H1 (cell line): ENCODE data around the gene TBC1D13. TPM values are rescaled to one million over a fixed set of nuclear protein-coding genes. Genes with fewer than 3 reads are reported as not detected.

ENCODE experiments used
- CTCF ChIA-PET: fragments of 300-600 bp; sonication (Branson Sonifier 250); formaldehyde crosslinking; loops from one replicate; lab custom pipeline; 2021; ENCODE audit not compliant: partially characterized antibody; lab: Charles Lee
- POLR2A ChIA-PET: fragments of 300-600 bp; sonication (Branson Sonifier 250); formaldehyde crosslinking; loops from one replicate; lab custom pipeline; 2021; ENCODE audit warnings: inconsistent platforms; ENCODE audit not compliant: partially characterized antibody; lab: Charles Lee
- DNase-seq, 2 experiments: peaks; one replicate each; pipeline versions ENCODE4 v3.0.0 to v3.0.0-alpha.2; 2010 to 2022; ENCODE audit warnings: low spot score in 2 of 2, low read depth in 1 of 2, mixed read lengths in 1 of 2
- FAIRE-seq: peaks from 2 replicates; lab custom pipeline; 2011; peaks lifted over from hg19 to GRCh38; lab: Jason Lieb, UNC
- H2AFZ ChIP-seq: 2 replicates; pipeline ENCODE4 v1.8.1; 2012; ENCODE audit warnings: low read length, inconsistent platforms
- H2AK5ac ChIP-seq: 2 replicates; pipeline ENCODE4 v1.6.1; 2013; ENCODE audit warnings: low read depth, low read length
- H2BK120ac ChIP-seq: replicated peaks from 2 replicates; pipeline ENCODE3; 2013; ENCODE audit warnings: low read depth, low read length, inconsistent platforms
- H2BK12ac ChIP-seq: 2 replicates; pipeline ENCODE4 v1.6.1; 2013; ENCODE audit warnings: low read depth, low read length
- H2BK15ac ChIP-seq: 2 replicates; pipeline ENCODE4 v1.6.1; 2013; ENCODE audit warnings: low read length
- H2BK20ac ChIP-seq: 2 replicates; pipeline ENCODE4 v1.6.1; 2013; ENCODE audit warnings: low read length
- H2BK5ac ChIP-seq: 2 replicates; pipeline ENCODE4 v1.6.1; 2013; ENCODE audit warnings: low read depth, low read length
- H3K14ac ChIP-seq: 2 replicates; pipeline ENCODE4 v1.6.1; 2013; ENCODE audit warnings: inconsistent platforms; ENCODE audit not compliant: insufficient read length
- H3K18ac ChIP-seq: 2 replicates; pipeline ENCODE4 v1.6.1; 2013; ENCODE audit warnings: low read length; ENCODE audit errors: extremely low read depth
- H3K23ac ChIP-seq: 2 replicates; pipeline ENCODE4 v1.6.1; 2013; ENCODE audit warnings: inconsistent platforms; ENCODE audit not compliant: insufficient read length
- H3K23me2 ChIP-seq: 2 replicates; pipeline ENCODE4 v1.6.1; 2013; ENCODE audit warnings: low read depth, low read length
- H3K27ac ChIP-seq: 2 replicates; pipeline ENCODE4 v1.6.1; 2011; ENCODE audit warnings: low read depth, low read length, inconsistent platforms
- H3K27me3 ChIP-seq, 4 experiments: replicated peaks in 1 of 4; 1 replicate in 1 of 4; 2 replicates in 3 of 4; pipeline versions ENCODE4 v1.6.1 to v1.8.1; 2011 to 2013; ENCODE audit warnings: low read length in 3 of 4, mild to moderate bottlenecking in 3 of 4, inconsistent platforms in 2 of 4, mixed read lengths in 2 of 4, moderate library complexity in 1 of 4; ENCODE audit not compliant: control insufficient read depth in 3 of 4, insufficient read depth in 3 of 4; ENCODE audit errors: extremely low read depth in 1 of 4
- H3K36me3 ChIP-seq, 4 experiments: 2 replicates each; pipeline versions ENCODE4 v1.6.1 to v1.8.1; 2011 to 2013; ENCODE audit warnings: mild to moderate bottlenecking in 4 of 4, low read length in 3 of 4, moderate library complexity in 2 of 4, control low read depth in 1 of 4, inconsistent platforms in 1 of 4; ENCODE audit not compliant: insufficient read depth in 4 of 4, control insufficient read depth in 2 of 4
- H3K4ac ChIP-seq: replicated peaks from 2 replicates; pipeline ENCODE3; 2013; ENCODE audit warnings: low read length, low read depth, mixed read lengths, inconsistent platforms; ENCODE audit not compliant: insufficient read length
- H3K4me1 ChIP-seq, 4 experiments: replicated peaks in 1 of 4; 1 replicate in 1 of 4; 2 replicates in 3 of 4; pipeline versions ENCODE4 v1.6.1 to v1.8.1; 2011 to 2013; ENCODE audit warnings: low read length in 3 of 4, inconsistent platforms in 2 of 4, mixed read lengths in 1 of 4; ENCODE audit not compliant: insufficient read depth in 4 of 4, control insufficient read depth in 3 of 4
- H3K4me2 ChIP-seq, 2 experiments: 2 replicates each; pipeline versions ENCODE4 v1.6.1 to v1.8.1; 2011 to 2013; ENCODE audit warnings: low read depth in 2 of 2, low read length in 2 of 2, control low read depth in 1 of 2, inconsistent platforms in 1 of 2, mild to moderate bottlenecking in 1 of 2; ENCODE audit not compliant: insufficient read depth in 1 of 2
- H3K4me3 ChIP-seq, 4 experiments: fragments of 200-600, 300-600 bp in 1 of 4; sonication (generic), shearing (Covaris generic), sonication (Bioruptor Twin) in 1 of 4; 2 replicates each; pipeline versions ENCODE4 v1.5.1 to v1.8.1; 2011 to 2016; ENCODE audit warnings: low read length in 4 of 4, low read depth in 3 of 4, control low read depth in 2 of 4, inconsistent platforms in 2 of 4, mild to moderate bottlenecking in 2 of 4, mixed read lengths in 1 of 4, moderate library complexity in 1 of 4; ENCODE audit not compliant: insufficient read depth in 2 of 4; ENCODE audit errors: extremely low read depth in 1 of 4
- H3K56ac ChIP-seq: replicated peaks from 2 replicates; pipeline ENCODE3; 2013; ENCODE audit warnings: low read depth, mild to moderate bottlenecking, mixed read lengths, low read length, inconsistent platforms; ENCODE audit not compliant: insufficient read length
- H3K79me1 ChIP-seq: 2 replicates; pipeline ENCODE4 v1.6.1; 2013; ENCODE audit warnings: low read depth, low read length, control low read depth
- H3K79me2 ChIP-seq, 2 experiments: 2 replicates each; pipeline versions ENCODE4 v1.6.1 to v1.8.1; 2012 to 2013; ENCODE audit warnings: low read length in 2 of 2, mild to moderate bottlenecking in 2 of 2, inconsistent platforms in 1 of 2; ENCODE audit not compliant: insufficient read depth in 2 of 2, control insufficient read depth in 1 of 2
- H3K9ac ChIP-seq, 4 experiments: replicated peaks in 1 of 4; 1 replicate in 1 of 4; 2 replicates in 3 of 4; pipeline versions ENCODE4 v1.6.1 to v1.8.1; 2011 to 2013; ENCODE audit warnings: low read depth in 3 of 4, low read length in 3 of 4, control low read depth in 2 of 4, mild to moderate bottlenecking in 2 of 4, moderate library complexity in 2 of 4, inconsistent platforms in 1 of 4; ENCODE audit errors: extremely low read depth in 1 of 4
- H3K9me3 ChIP-seq, 2 experiments: 2 replicates each; pipeline versions ENCODE4 v1.6.1 to v1.8.1; 2012 to 2013; ENCODE audit warnings: mild to moderate bottlenecking in 2 of 2, moderate library complexity in 2 of 2, control low read depth in 1 of 2, inconsistent platforms in 1 of 2, low read depth in 1 of 2, low read length in 1 of 2, mixed read lengths in 1 of 2; ENCODE audit not compliant: insufficient read depth in 2 of 2
- H4K20me1 ChIP-seq, 2 experiments: replicated peaks in 1 of 2; 2 replicates each; pipeline versions ENCODE3 to v1.8.1; 2011 to 2013; ENCODE audit warnings: inconsistent platforms in 2 of 2, low read length in 2 of 2, mild to moderate bottlenecking in 1 of 2; ENCODE audit not compliant: insufficient read depth in 2 of 2, control insufficient read depth in 1 of 2
- H4K5ac ChIP-seq: 2 replicates; pipeline ENCODE4 v1.6.1; 2013; ENCODE audit warnings: low read length, low read depth, mixed read lengths, inconsistent platforms; ENCODE audit not compliant: insufficient read length
- H4K8ac ChIP-seq: 2 replicates; pipeline ENCODE4 v1.8.0; 2013; ENCODE audit warnings: mild to moderate bottlenecking, moderate library complexity, low read length, inconsistent platforms; ENCODE audit not compliant: insufficient read depth; ENCODE audit errors: extremely low read depth
- H4K91ac ChIP-seq: replicated peaks from 2 replicates; pipeline ENCODE3; 2013; ENCODE audit warnings: low read length, mixed read lengths, inconsistent platforms; ENCODE audit not compliant: insufficient read length
- POLR2A ChIP-seq, 2 experiments: IDR thresholded peaks; 1 replicate in 1 of 2; 2 replicates in 1 of 2; pipeline ENCODE4 v1.6.1; 2011; ENCODE audit warnings: low read depth in 2 of 2, low read length in 2 of 2, mild to moderate bottlenecking in 2 of 2; ENCODE audit errors: control extremely low read depth in 1 of 2
- POLR2AphosphoS5 ChIP-seq: IDR thresholded peaks from 2 replicates; pipeline ENCODE4 v1.6.1; 2011; ENCODE audit warnings: low read depth, low read length
- SP2 ChIP-seq: IDR thresholded peaks from 2 replicates; pipeline ENCODE4 v1.6.1; 2012; ENCODE audit warnings: mild to moderate bottlenecking, low read length, inconsistent platforms
- TAF7 ChIP-seq: optimal IDR thresholded peaks from 2 replicates; pipeline ENCODE3; 2011; ENCODE audit warnings: low read depth, mild to moderate bottlenecking, inconsistent platforms, low read length, moderate library complexity, borderline replicate concordance
- WGBS, 2 experiments: shearing (Covaris generic) in 1 of 2; methylation state at CpG; one replicate each; pipeline versions ENCODE4 v1.1.6 to v1.1.7; 2013 to 2015; ENCODE audit warnings: low lambda C conversion rate in 2 of 2, mixed read lengths in 2 of 2, inconsistent platforms in 1 of 2, low coverage in 1 of 2, missing lambda C conversion rate in 1 of 2; ENCODE audit not compliant: insufficient replicate concordance in 2 of 2, insufficient coverage in 1 of 2, insufficient read length in 1 of 2; ENCODE audit errors: extremely low coverage in 1 of 2, missing lambda C conversion rate in 1 of 2; 5-methylcytosine and 5-hydroxymethylcytosine counted together
- polyA plus RNA-seq, 7 experiments: library from polyadenylated mRNA; depleted of rRNA in 3 of 7; stranded (reverse) in 5 of 7; unstranded in 2 of 7; fragments of >200 nt in 5 of 7; fragments of 200-250 nt in 2 of 7; gene quantifications; 1 replicate in 5 of 7; 2 replicates in 1 of 7; 4 replicates in 1 of 7; pipeline versions ENCODE4 v1.2.1 to v1.2.3, GENCODE V29; 2011 to 2013; ENCODE audit warnings: missing spikeins in 2 of 7, mixed read lengths in 2 of 7
- total RNA-seq: library from RNA; stranded (reverse); fragmentation: NEBNext Ultra II Directional; extraction: Animal tissue kit (Norgen Biotek cat#: 25700); gene quantifications from 2 replicates; pipeline ENCODE4 v1.2.1, GENCODE V29; 2021

TBC1D13 gene
- total and polyA plus RNA-seq, 2 of the 8 experiments (the other 6 are each of a cell fraction or from before 2014, with no cell fraction given), result 21.3 to 24.7 TPM

GRCh38 chr9:128805661-128806060 lies 18.6 kb downstream of the TBC1D13 start:
- FAIRE-seq, result no peak
- CTCF ChIA-PET, result no interaction called here
- WGBS, 2 experiments, result 91% methylated on average over 14 of the region's 14 CpGs; no CpG with 5 or more reads in 1 of the 2 experiments

More at GRCh38 chr9:128805661-128806060, 18.6 kb downstream of the TBC1D13 start:
- Histone ChIP-seq H3K4ac (no peak overlapping the region), H2BK120ac (no peak overlapping the region), H3K36me3 (peaks cover 2 to 16% (median 11%) of the 10 kb centered on the region in 4 experiments; a peak in 6 of 8 replicates), H2BK12ac (no peak overlapping the region), H3K9me3 (no peaks in the 10 kb centered on the region), H3K9ac (no peak overlapping the region), H4K91ac (no peak overlapping the region), H4K20me1 (peaks cover 0 to 4% of the 10 kb centered on the region in 2 experiments), H3K4me1 (no peaks in the 10 kb centered on the region), H2BK20ac (no peak overlapping the region), H3K4me3 (no peak overlapping the region), H3K14ac (no peak overlapping the region), H3K18ac (no peak overlapping the region), H3K27me3 (no peaks in the 10 kb centered on the region), H2AK5ac (no peak overlapping the region), H3K27ac (no peak overlapping the region), H3K79me2 (no peaks in the 10 kb centered on the region), H3K23me2 (no peaks in the 10 kb centered on the region), H3K56ac (no peak overlapping the region), H4K5ac (no peak overlapping the region), H2AFZ (no peak overlapping the region), H3K23ac (no peak overlapping the region), H4K8ac (no peak overlapping the region), H3K4me2 (no peak overlapping the region), H2BK15ac (no peak overlapping the region), H2BK5ac (no peak overlapping the region), H3K79me1 (no peaks in the 10 kb centered on the region)
- POLR2A ChIA-PET, result interaction anchor here (0.7 to 1.4 kb wide), 3 partner anchors 8 to 18 kb away, joined by 3 to 4 read pairs (median 3); no protein-coding TSS in a partner anchor
- DNase-seq, result no peak
- no peak for TF ChIP-seq TAF7
- no peak for TF ChIP-seq POLR2AphosphoS5
- TF ChIP-seq SP2, result no peak
- TF ChIP-seq POLR2A (IDR thresholded peaks at IDR 0.05; ENCODE audit: control extremely low read depth in 1 of 2, low read depth in 2 of 2, low read length in 2 of 2), result no peak
